ENCODE data around the gene ARCN1.

- TF ChIP-seq HDAC2 (IDR thresholded peaks at IDR 0.05) (no peak), CTCF (IDR thresholded peaks at IDR 0.05) (no peak), POLR2A (IDR thresholded peaks at IDR 0.05; ENCODE audit: low read length) (no peak), MYC (IDR thresholded peaks at IDR 0.05; ENCODE audit: borderline replicate concordance, low read length) (no peak), BHLHE40 (IDR thresholded peaks at IDR 0.05; ENCODE audit: low read depth, low read length) (no peak), NR3C1 (IDR thresholded peaks at IDR 0.05) (no peak), SREBF2 (IDR thresholded peaks at IDR 0.05) (no peak), PHF8 (IDR thresholded peaks at IDR 0.05; ENCODE audit: borderline replicate concordance, low read depth) (no peak), CBX2 (IDR thresholded peaks at IDR 0.05; ENCODE audit: borderline replicate concordance, low read depth) (no peak), CEBPB (IDR thresholded peaks at IDR 0.05) (no peak), CHD4 (IDR thresholded peaks at IDR 0.05; ENCODE audit: borderline replicate concordance) (no peak)
Measured at GRCh38 chr11:118622376-118623268, 50.4 kb downstream of the ARCN1 start.
